ENCODE measurements around the gene TMTC2. TPM values are rescaled to one million over a fixed set of nuclear protein-coding genes. Genes with fewer than 3 reads are reported as not detected.

TMTC2 gene
- total RNA-seq, 3 donors from 2014 or later = 0.94 to 1.4 (median 1.0) TPM

- Mint-ChIP-seq H3K9me3 (no peaks in the 10 kb centered on the region), H3K36me3 (ENCODE audit: insufficient read depth) (no peaks in the 10 kb centered on the region), H3K4me1 (ENCODE audit: low read depth) (no peaks in the 10 kb centered on the region), H3K4me3 (no peak overlapping the region), H3K27me3 (ENCODE audit: low read depth) (no peaks in the 10 kb centered on the region)
- ATAC-seq (no peak), DNase-seq (no peak)
Measured at GRCh38 chr12:82910246-82910893, 223.7 kb downstream of the TMTC2 start.

GRCh38 chr12:82912406-82912805 is 225.7 kb downstream of the TMTC2 start:
- H3K27me3 Mint-ChIP-seq (ENCODE audit: low read depth) = no peaks in the 10 kb centered on the region
- ATAC-seq = no peak

GRCh38 chr12:82919388-82920054 is 232.8 kb downstream of the TMTC2 start:
- ATAC-seq (no peak), DNase-seq (no peak)
- Mint-ChIP-seq H3K9me3 (no peaks in the 10 kb centered on the region), H3K4me1 (ENCODE audit: low read depth) (no peaks in the 10 kb centered on the region), H3K4me3 (no peak overlapping the region), H3K27me3 (ENCODE audit: low read depth) (no peaks in the 10 kb centered on the region), H3K36me3 (ENCODE audit: insufficient read depth) (no peaks in the 10 kb centered on the region)

More at GRCh38 chr12:82912406-82912805, 225.7 kb downstream of the TMTC2 start:
- DNase-seq = no peak
- Mint-ChIP-seq H3K4me3 (no peak overlapping the region), H3K36me3 (ENCODE audit: insufficient read depth) (no peaks in the 10 kb centered on the region), H3K4me1 (ENCODE audit: low read depth) (no peaks in the 10 kb centered on the region), H3K9me3 (no peaks in the 10 kb centered on the region)

- no peaks in the 10 kb centered on the region for H3K27me3 Mint-ChIP-seq (ENCODE audit: low read depth)
- H3K4me3 Mint-ChIP-seq = no peak overlapping the region
- no peak for DNase-seq
- no peak for ATAC-seq
- H3K9me3 Mint-ChIP-seq = no peaks in the 10 kb centered on the region
- H3K4me1 Mint-ChIP-seq (ENCODE audit: low read depth) = no peaks in the 10 kb centered on the region
- peaks cover 2% of the 10 kb centered on the region for H3K36me3 Mint-ChIP-seq (ENCODE audit: insufficient read depth)
Measured at GRCh38 chr12:82923935-82924334, 237.2 kb downstream of the TMTC2 start.

- Mint-ChIP-seq H3K9me3 (no peaks in the 10 kb centered on the region), H3K4me1 (ENCODE audit: low read depth) (no peaks in the 10 kb centered on the region), H3K27me3 (ENCODE audit: low read depth) (no peaks in the 10 kb centered on the region), H3K4me3 (no peak overlapping the region), H3K36me3 (ENCODE audit: insufficient read depth) (peaks cover 2% of the 10 kb centered on the region)
- ATAC-seq (no peak), DNase-seq (no peak)
Measured at GRCh38 chr12:82926630-82927029, 239.9 kb downstream of the TMTC2 start.

- DNase-seq (no peak), ATAC-seq (no peak)
- Mint-ChIP-seq H3K9me3 (no peaks in the 10 kb centered on the region), H3K4me1 (ENCODE audit: low read depth) (no peaks in the 10 kb centered on the region), H3K4me3 (no peak overlapping the region), H3K36me3 (ENCODE audit: insufficient read depth) (peaks cover 2% of the 10 kb centered on the region), H3K27me3 (ENCODE audit: low read depth) (no peaks in the 10 kb centered on the region)
Measured at GRCh38 chr12:82930301-82930700, 243.6 kb downstream of the TMTC2 start.

GRCh38 chr12:82931349-82932116 is 244.8 kb downstream of the TMTC2 start:
- no peak for ATAC-seq
- H3K4me1 Mint-ChIP-seq (ENCODE audit: low read depth) = no peaks in the 10 kb centered on the region
- no peak overlapping the region for H3K4me3 Mint-ChIP-seq

GRCh38 chr12:82937151-82937550 is 250.4 kb downstream of the TMTC2 start:
- Mint-ChIP-seq H3K27me3 (ENCODE audit: low read depth) (no peaks in the 10 kb centered on the region), H3K4me3 (no peak overlapping the region), H3K4me1 (ENCODE audit: low read depth) (no peaks in the 10 kb centered on the region), H3K9me3 (no peaks in the 10 kb centered on the region), H3K36me3 (ENCODE audit: insufficient read depth) (no peaks in the 10 kb centered on the region)
- ATAC-seq = no peak
- DNase-seq = no peak

More at GRCh38 chr12:82931349-82932116, 244.8 kb downstream of the TMTC2 start:
- no peaks in the 10 kb centered on the region for H3K9me3 Mint-ChIP-seq
- peaks cover 2% of the 10 kb centered on the region for H3K36me3 Mint-ChIP-seq (ENCODE audit: insufficient read depth)
- no peaks in the 10 kb centered on the region for H3K27me3 Mint-ChIP-seq (ENCODE audit: low read depth)
- DNase-seq = no peak

- Mint-ChIP-seq H3K36me3 (ENCODE audit: insufficient read depth) (no peaks in the 10 kb centered on the region), H3K9me3 (no peaks in the 10 kb centered on the region), H3K4me3 (no peak overlapping the region), H3K4me1 (ENCODE audit: low read depth) (no peaks in the 10 kb centered on the region), H3K27me3 (ENCODE audit: low read depth) (no peaks in the 10 kb centered on the region)
- DNase-seq (no peak), ATAC-seq (no peak)
Measured at GRCh38 chr12:82942521-82942920, 255.8 kb downstream of the TMTC2 start.

- DNase-seq (no peak), ATAC-seq (no peak)
- Mint-ChIP-seq H3K27me3 (ENCODE audit: low read depth) (no peaks in the 10 kb centered on the region), H3K9me3 (no peaks in the 10 kb centered on the region), H3K4me3 (no peak overlapping the region), H3K4me1 (ENCODE audit: low read depth) (no peaks in the 10 kb centered on the region), H3K36me3 (ENCODE audit: insufficient read depth) (no peaks in the 10 kb centered on the region)
Measured at GRCh38 chr12:82942991-82943401, 256.3 kb downstream of the TMTC2 start.

- no peaks in the 10 kb centered on the region for H3K9me3 Mint-ChIP-seq
Measured at GRCh38 chr12:82948491-82948890, 261.8 kb downstream of the TMTC2 start.

GRCh38 chr12:82950356-82950755 is 263.6 kb downstream of the TMTC2 start:
- H3K36me3 Mint-ChIP-seq (ENCODE audit: insufficient read depth) = no peaks in the 10 kb centered on the region
- no peaks in the 10 kb centered on the region for H3K9me3 Mint-ChIP-seq
- no peak for DNase-seq
- H3K27me3 Mint-ChIP-seq (ENCODE audit: low read depth) = no peaks in the 10 kb centered on the region
- no peak overlapping the region for H3K4me3 Mint-ChIP-seq
- H3K4me1 Mint-ChIP-seq (ENCODE audit: low read depth) = no peaks in the 10 kb centered on the region
- ATAC-seq = no peak

More at GRCh38 chr12:82948491-82948890, 261.8 kb downstream of the TMTC2 start:
- no peaks in the 10 kb centered on the region for H3K27me3 Mint-ChIP-seq (ENCODE audit: low read depth)
- ATAC-seq (no peak), DNase-seq (no peak)
- H3K4me3 Mint-ChIP-seq = no peak overlapping the region
- no peaks in the 10 kb centered on the region for H3K36me3 Mint-ChIP-seq (ENCODE audit: insufficient read depth)
- H3K4me1 Mint-ChIP-seq (ENCODE audit: low read depth) = no peaks in the 10 kb centered on the region

- Mint-ChIP-seq H3K4me3 (no peak overlapping the region), H3K9me3 (no peaks in the 10 kb centered on the region), H3K4me1 (ENCODE audit: low read depth) (no peaks in the 10 kb centered on the region), H3K36me3 (ENCODE audit: insufficient read depth) (no peaks in the 10 kb centered on the region), H3K27me3 (ENCODE audit: low read depth) (no peaks in the 10 kb centered on the region)
- no peak for ATAC-seq
- DNase-seq = no peak
Measured at GRCh38 chr12:82952946-82953345, 266.2 kb downstream of the TMTC2 start.

- H3K9me3 Mint-ChIP-seq = no peaks in the 10 kb centered on the region
- H3K36me3 Mint-ChIP-seq (ENCODE audit: insufficient read depth) = no peaks in the 10 kb centered on the region
- no peak for ATAC-seq
- H3K4me1 Mint-ChIP-seq (ENCODE audit: low read depth) = no peaks in the 10 kb centered on the region
- no peak for DNase-seq
- no peak overlapping the region for H3K4me3 Mint-ChIP-seq
- H3K27me3 Mint-ChIP-seq (ENCODE audit: low read depth) = no peaks in the 10 kb centered on the region
Measured at GRCh38 chr12:82953397-82953796, 266.7 kb downstream of the TMTC2 start.

GRCh38 chr12:82954064-82954463 is 267.4 kb downstream of the TMTC2 start:
- H3K4me1 Mint-ChIP-seq (ENCODE audit: low read depth) = no peaks in the 10 kb centered on the region
- no peaks in the 10 kb centered on the region for H3K27me3 Mint-ChIP-seq (ENCODE audit: low read depth)
- ATAC-seq (no peak), DNase-seq (no peak)
- H3K36me3 Mint-ChIP-seq (ENCODE audit: insufficient read depth) = no peaks in the 10 kb centered on the region
- no peak overlapping the region for H3K4me3 Mint-ChIP-seq
- H3K9me3 Mint-ChIP-seq = no peaks in the 10 kb centered on the region

Data from activated T-cell treated with anti-CD3 and anti-CD28 coated beads, Interleukin-2, amount 50 U/mL, for 4 hours (primary cell).